ENCODE measurements around the gene NLE1. TPM values are rescaled to one million over a fixed set of nuclear protein-coding genes. Genes with fewer than 3 reads are reported as not detected.
"Not testable (repeated sequence)": the region's sequence is repeated elsewhere in the genome, so short reads cannot be mapped to it uniquely, and the experiment has no call there.

The NLE1 gene
- total RNA-seq, 4 donors from 2014 or later, result 9.6 to 16.1 (median 13.8) TPM

GRCh38 chr17:35116845-35117244 is 25.3 kb downstream of the NLE1 start:
- no peak for TF ChIP-seq CTCF (IDR thresholded peaks at IDR 0.05)
- TF ChIP-seq POLR2A (IDR thresholded peaks at IDR 0.05; ENCODE audit: low read depth), result no peak
- no peak for TF ChIP-seq POLR2AphosphoS5 (IDR thresholded peaks at IDR 0.05)
- no peak for TF ChIP-seq EP300 (IDR thresholded peaks at IDR 0.05)
- no peaks in the 10 kb centered on the region for H3K36me3 ChIP-seq
- H3K4me3 ChIP-seq, result no peak overlapping the region
- intact Hi-C loops (cut with DNase I), result no loop called here
- H3K27me3 ChIP-seq, result no peaks in the 10 kb centered on the region
- H3K27ac ChIP-seq (replicated peaks in 1 of 4), result no peak overlapping the region
- 80% methylated on average over 12 of the region's 12 CpGs for WGBS
- no peaks in the 10 kb centered on the region for H3K9me3 ChIP-seq
- no peak for DNase-seq (ENCODE audit: extremely low spot score)
- H3K4me1 ChIP-seq, result peaks cover 16 to 39% (median 21%) of the 10 kb centered on the region in 4 donors

GRCh38 chr17:35110791-35111190 is 31.3 kb downstream of the NLE1 start:
- WGBS, result 96% methylated on average over 17 of the region's 17 CpGs
- H3K36me3 ChIP-seq, result peaks cover 0 to 16% (median 7%) of the 10 kb centered on the region in 4 donors
- H3K9me3 ChIP-seq; H3K27ac ChIP-seq (replicated peaks in 1 of 4); H3K27me3 ChIP-seq; H3K4me3 ChIP-seq; H3K4me1 ChIP-seq; DNase-seq (ENCODE audit: extremely low spot score); intact Hi-C loops (cut with DNase I): not testable (repeated sequence)

- no peak for DNase-seq (ENCODE audit: extremely low spot score)
- TF ChIP-seq EP300 (IDR thresholded peaks at IDR 0.05) (no peak), CTCF (IDR thresholded peaks at IDR 0.05) (no peak), POLR2AphosphoS5 (IDR thresholded peaks at IDR 0.05) (no peak), POLR2A (IDR thresholded peaks at IDR 0.05; ENCODE audit: low read depth) (no peak)
- Histone ChIP-seq H3K4me1 (no peaks in the 10 kb centered on the region), H3K4me3 (no peak overlapping the region), H3K9me3 (no peaks in the 10 kb centered on the region), H3K27ac (replicated peaks in 1 of 4) (no peak overlapping the region), H3K27me3 (no peaks in the 10 kb centered on the region), H3K36me3 (peaks cover 10 to 73% (median 54%) of the 10 kb centered on the region in 4 donors)
- WGBS, result 97% methylated on average over 5 of the region's 5 CpGs
- intact Hi-C loops (cut with DNase I), result no loop called here
Measured at GRCh38 chr17:35104844-35105450, 37.2 kb downstream of the NLE1 start.

GRCh38 chr17:35103271-35103670 is 38.8 kb downstream of the NLE1 start:
- peaks cover 17 to 90% (median 64%) of the 10 kb centered on the region in 4 donors for H3K36me3 ChIP-seq
- TF ChIP-seq POLR2AphosphoS5 (IDR thresholded peaks at IDR 0.05) (no peak), CTCF (IDR thresholded peaks at IDR 0.05) (no peak), EP300 (IDR thresholded peaks at IDR 0.05) (no peak), POLR2A (IDR thresholded peaks at IDR 0.05; ENCODE audit: low read depth) (no peak)
- DNase-seq (ENCODE audit: extremely low spot score), result no peak
- no peaks in the 10 kb centered on the region for H3K9me3 ChIP-seq
- H3K4me3 ChIP-seq, result no peak overlapping the region
- intact Hi-C loops (cut with DNase I), result no loop called here
- no peaks in the 10 kb centered on the region for H3K27me3 ChIP-seq
- 92% methylated on average over 5 of the region's 5 CpGs for WGBS
- no peaks in the 10 kb centered on the region for H3K4me1 ChIP-seq
- no peak overlapping the region for H3K27ac ChIP-seq (replicated peaks in 1 of 4)

- intact Hi-C loops (cut with DNase I), result no loop called here
- peaks cover 17 to 91% (median 66%) of the 10 kb centered on the region in 4 donors for H3K36me3 ChIP-seq
- H3K4me3 ChIP-seq, result no peak overlapping the region
- no peaks in the 10 kb centered on the region for H3K4me1 ChIP-seq
- WGBS, result 89% methylated on average over 2 of the region's 2 CpGs
- no peak for DNase-seq (ENCODE audit: extremely low spot score)
- no peaks in the 10 kb centered on the region for H3K27me3 ChIP-seq
- TF ChIP-seq POLR2AphosphoS5 (IDR thresholded peaks at IDR 0.05) (no peak), POLR2A (IDR thresholded peaks at IDR 0.05; ENCODE audit: low read depth) (no peak), CTCF (IDR thresholded peaks at IDR 0.05) (no peak), EP300 (IDR thresholded peaks at IDR 0.05) (no peak)
- no peak overlapping the region for H3K27ac ChIP-seq (replicated peaks in 1 of 4)
- H3K9me3 ChIP-seq, result no peaks in the 10 kb centered on the region
Measured at GRCh38 chr17:35101725-35102124, 40.4 kb downstream of the NLE1 start.

All from esophagus muscularis mucosa (tissue), 4 donors.